ENCODE data around the gene EGLN1. TPM values are rescaled to one million over a fixed set of nuclear protein-coding genes. Genes with fewer than 3 reads are reported as not detected.

Gene EGLN1
- total RNA-seq, 1 experiment from 2014 or later, result 26.7 TPM

DNA sequence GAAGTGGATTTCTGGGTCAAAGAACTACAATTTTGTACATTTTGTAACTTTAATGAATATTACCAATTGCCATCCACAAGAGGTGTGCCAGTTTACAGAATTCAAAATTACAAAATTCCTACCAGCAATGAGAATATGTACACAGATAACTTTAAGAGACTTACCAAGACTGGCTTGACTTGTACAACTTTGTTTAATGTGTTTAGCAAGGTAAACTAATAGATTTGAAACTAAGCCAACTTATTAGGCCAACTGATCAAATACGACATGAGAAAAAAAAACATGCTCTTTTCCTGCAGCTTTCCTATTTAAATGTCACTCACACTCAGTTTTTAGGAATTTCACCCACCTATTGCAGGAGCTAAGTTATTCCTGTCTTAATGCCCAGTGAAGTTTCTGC is 95.8 kb downstream of the EGLN1 start:
- no peaks in the 10 kb centered on the region for H3K4me1 Mint-ChIP-seq (ENCODE audit: low read depth, unreplicated experiment)
- no peaks in the 10 kb centered on the region for H3K27me3 Mint-ChIP-seq (ENCODE audit: insufficient read depth, unreplicated experiment)
- BruUV-seq (replicated peaks), result no TSS peak
- H3K4me3 Mint-ChIP-seq (ENCODE audit: unreplicated experiment), result no peak overlapping the region
- Histone ChIP-seq H3K4me3 (ENCODE audit: low read depth, low read length) (no peak overlapping the region), H3K27me3 (replicated peaks; ENCODE audit: control insufficient read depth, insufficient read depth, low read length) (no peaks in the 10 kb centered on the region; the same call in 1 of the 2 replicates), H3K9me3 (no peaks in the 10 kb centered on the region), H3K4me1 (no peaks in the 10 kb centered on the region), H3K36me3 (ENCODE audit: control insufficient read depth, insufficient read depth, low read length) (no peaks in the 10 kb centered on the region)
- intact Hi-C loops (cut with micrococcal nuclease; ENCODE audit: unreplicated experiment), result no loop called here
- DNase-seq, result no peak
- no peaks in the 10 kb centered on the region for H3K9me3 Mint-ChIP-seq (ENCODE audit: unreplicated experiment)
- TF ChIP-seq, protein P1, sequence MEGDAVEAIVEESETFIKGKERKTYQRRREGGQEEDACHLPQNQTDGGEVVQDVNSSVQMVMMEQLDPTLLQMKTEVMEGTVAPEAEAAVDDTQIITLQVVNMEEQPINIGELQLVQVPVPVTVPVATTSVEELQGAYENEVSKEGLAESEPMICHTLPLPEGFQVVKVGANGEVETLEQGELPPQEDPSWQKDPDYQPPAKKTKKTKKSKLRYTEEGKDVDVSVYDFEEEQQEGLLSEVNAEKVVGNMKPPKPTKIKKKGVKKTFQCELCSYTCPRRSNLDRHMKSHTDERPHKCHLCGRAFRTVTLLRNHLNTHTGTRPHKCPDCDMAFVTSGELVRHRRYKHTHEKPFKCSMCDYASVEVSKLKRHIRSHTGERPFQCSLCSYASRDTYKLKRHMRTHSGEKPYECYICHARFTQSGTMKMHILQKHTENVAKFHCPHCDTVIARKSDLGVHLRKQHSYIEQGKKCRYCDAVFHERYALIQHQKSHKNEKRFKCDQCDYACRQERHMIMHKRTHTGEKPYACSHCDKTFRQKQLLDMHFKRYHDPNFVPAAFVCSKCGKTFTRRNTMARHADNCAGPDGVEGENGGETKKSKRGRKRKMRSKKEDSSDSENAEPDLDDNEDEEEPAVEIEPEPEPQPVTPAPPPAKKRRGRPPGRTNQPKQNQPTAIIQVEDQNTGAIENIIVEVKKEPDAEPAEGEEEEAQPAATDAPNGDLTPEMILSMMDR (IDR thresholded peaks at IDR 0.05; ENCODE audit: insufficient read depth in 1 of 2, low read depth in 1 of 2, low read length in 1 of 2, severe bottlenecking in 1 of 2, unreplicated experiment in 1 of 2), result no peak
- ChIA-PET CTCF (no interaction called here), POLR2A (no interaction called here)
- no peak overlapping the region for H3K27ac Mint-ChIP-seq (ENCODE audit: unreplicated experiment)
- H3K36me3 Mint-ChIP-seq (ENCODE audit: insufficient read depth, unreplicated experiment), result no peaks in the 10 kb centered on the region

DNA sequence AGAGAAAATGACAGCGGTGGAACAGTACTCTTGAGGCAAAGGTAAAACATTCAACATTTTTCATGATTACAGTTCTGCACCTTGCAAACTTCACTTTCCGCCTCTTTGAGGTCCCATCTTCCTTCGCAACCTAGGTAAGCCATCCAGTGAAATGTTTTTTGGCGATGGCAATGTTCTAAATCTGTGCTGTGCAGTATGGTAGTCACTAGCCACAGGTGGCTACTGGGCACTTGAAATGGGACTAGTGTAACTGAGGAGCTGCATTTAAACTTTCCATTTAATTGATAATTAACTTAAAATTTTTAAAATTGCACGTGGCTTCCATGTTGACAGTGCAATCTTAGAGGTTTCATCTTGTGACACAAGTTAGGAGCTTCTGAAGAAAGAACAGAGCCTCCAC is 97.4 kb downstream of the EGLN1 start:
- no peaks in the 10 kb centered on the region for H3K36me3 Mint-ChIP-seq (ENCODE audit: insufficient read depth, unreplicated experiment)
- TF ChIP-seq, protein P1 (IDR thresholded peaks at IDR 0.05; ENCODE audit: insufficient read depth in 1 of 2, low read depth in 1 of 2, low read length in 1 of 2, severe bottlenecking in 1 of 2, unreplicated experiment in 1 of 2), result no peak
- no peaks in the 10 kb centered on the region for H3K4me1 Mint-ChIP-seq (ENCODE audit: low read depth, unreplicated experiment)
- no peak overlapping the region for H3K27ac Mint-ChIP-seq (ENCODE audit: unreplicated experiment)
- intact Hi-C loops (cut with micrococcal nuclease; ENCODE audit: unreplicated experiment), result no loop called here
- Histone ChIP-seq H3K27me3 (replicated peaks; ENCODE audit: control insufficient read depth, insufficient read depth, low read length) (no peaks in the 10 kb centered on the region; the same call in 1 of the 2 replicates), H3K36me3 (ENCODE audit: control insufficient read depth, insufficient read depth, low read length) (no peaks in the 10 kb centered on the region), H3K4me3 (ENCODE audit: low read depth, low read length) (no peak overlapping the region), H3K9me3 (no peaks in the 10 kb centered on the region), H3K4me1 (no peaks in the 10 kb centered on the region)
- CTCF ChIA-PET, result no interaction called here
- POLR2A ChIA-PET, result interaction anchor here (0.9 kb wide), 1 partner anchor 13 kb away, joined by 3 read pairs; the partner anchor contains the start of genes EXOC8 and SPRTN
- H3K4me3 Mint-ChIP-seq (ENCODE audit: unreplicated experiment), result no peak overlapping the region
- BruUV-seq (replicated peaks), result no TSS peak
- no peak for DNase-seq
- no peaks in the 10 kb centered on the region for H3K9me3 Mint-ChIP-seq (ENCODE audit: unreplicated experiment)
- H3K27me3 Mint-ChIP-seq (ENCODE audit: insufficient read depth, unreplicated experiment), result no peaks in the 10 kb centered on the region

DNA sequence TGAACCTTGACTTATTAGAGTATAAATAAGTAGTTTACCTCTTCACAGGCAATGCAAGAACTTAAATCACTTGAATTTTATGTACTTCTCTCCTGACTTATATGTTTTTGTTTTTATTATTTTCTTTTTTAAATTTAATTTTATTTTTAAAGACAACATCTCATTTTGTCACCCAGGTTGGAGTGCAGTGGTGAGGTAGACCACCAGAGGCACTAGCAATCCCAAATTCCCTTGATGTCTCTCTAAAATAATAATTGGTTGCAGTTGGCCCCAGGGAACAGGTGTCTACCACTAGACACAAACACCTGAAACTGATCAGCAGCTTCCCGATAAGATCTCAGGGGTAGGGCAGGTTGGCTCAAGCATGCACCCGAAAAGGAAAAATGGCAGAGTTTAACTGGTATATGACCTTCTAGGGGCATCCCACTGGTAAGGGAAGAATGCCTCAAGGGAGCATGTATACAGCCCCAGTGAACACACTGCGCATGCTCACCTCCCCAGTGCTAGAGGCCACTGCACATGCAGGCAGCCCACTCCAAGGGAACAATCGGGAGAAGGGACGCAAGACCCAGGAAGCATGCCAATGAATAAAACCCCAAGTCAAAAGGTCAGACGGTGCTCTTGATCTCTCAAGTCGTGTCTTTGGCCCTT is 99.1 kb downstream of the EGLN1 start:
- Mint-ChIP-seq H3K36me3 (ENCODE audit: insufficient read depth, unreplicated experiment) (no peaks in the 10 kb centered on the region), H3K4me1 (ENCODE audit: low read depth, unreplicated experiment) (no peaks in the 10 kb centered on the region), H3K27me3 (ENCODE audit: insufficient read depth, unreplicated experiment) (no peaks in the 10 kb centered on the region), H3K9me3 (ENCODE audit: unreplicated experiment) (no peaks in the 10 kb centered on the region), H3K4me3 (ENCODE audit: unreplicated experiment) (no peak overlapping the region), H3K27ac (ENCODE audit: unreplicated experiment) (no peak overlapping the region)
- H3K36me3 ChIP-seq (ENCODE audit: control insufficient read depth, insufficient read depth, low read length), result no peaks in the 10 kb centered on the region
- no TSS peak for BruUV-seq (replicated peaks)
- no peak for DNase-seq
- no peaks in the 10 kb centered on the region; the same call in 1 of the 2 replicates for H3K27me3 ChIP-seq (replicated peaks; ENCODE audit: control insufficient read depth, insufficient read depth, low read length)
- CTCF ChIA-PET, result no interaction called here
- no peaks in the 10 kb centered on the region for H3K9me3 ChIP-seq
- TF ChIP-seq, protein P1 (IDR thresholded peaks at IDR 0.05; ENCODE audit: insufficient read depth in 1 of 2, low read depth in 1 of 2, low read length in 1 of 2, severe bottlenecking in 1 of 2, unreplicated experiment in 1 of 2), result peak in 1 of 2 experiments; percentile 21
- no peak overlapping the region for H3K4me3 ChIP-seq (ENCODE audit: low read depth, low read length)
- POLR2A ChIA-PET, result no interaction called here
- H3K4me1 ChIP-seq, result no peaks in the 10 kb centered on the region
- intact Hi-C loops (cut with micrococcal nuclease; ENCODE audit: unreplicated experiment), result no loop called here

All from Caco-2 (cell line).